ENCODE measurements around the gene FILIP1L. TPM values are rescaled to one million over a fixed set of nuclear protein-coding genes. Genes with fewer than 3 reads are reported as not detected.

The FILIP1L gene
- total and polyA plus RNA-seq, 12 donors, result 5.3 to 33.2 (median 17.4) TPM

DNA sequence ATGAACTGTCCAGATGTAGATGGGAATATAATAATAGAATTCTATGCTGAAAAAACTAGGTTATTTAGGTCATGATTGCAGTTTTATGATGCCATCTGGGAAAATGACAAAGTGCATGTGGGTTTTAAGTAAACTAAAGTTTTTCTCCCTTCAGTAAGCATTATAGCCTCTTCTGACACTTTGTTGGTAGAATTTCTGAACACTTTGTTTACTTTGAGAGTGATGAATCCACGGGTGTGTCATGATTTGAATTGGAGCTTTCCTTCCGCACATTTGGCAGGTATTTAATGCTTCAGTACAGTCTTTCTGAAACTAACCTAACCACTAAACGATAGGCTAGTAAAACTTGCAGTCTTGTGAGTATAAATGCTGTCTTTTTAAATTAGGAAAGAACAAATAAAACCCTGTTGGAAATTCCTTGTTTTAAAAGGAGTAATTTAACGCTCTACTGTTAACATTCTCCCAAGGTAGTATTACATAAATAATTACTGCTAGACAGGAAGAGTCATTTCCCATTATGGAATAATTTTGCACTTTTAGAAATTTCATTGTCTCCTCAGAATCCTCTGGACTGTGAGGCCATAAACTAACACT, 7.0 kb downstream of the FILIP1L start:
- intact Hi-C loops (cut with DNase I), result no loop called here
- TF ChIP-seq POLR2A (IDR thresholded peaks at IDR 0.05), result no peak
- TF ChIP-seq, protein P1, sequence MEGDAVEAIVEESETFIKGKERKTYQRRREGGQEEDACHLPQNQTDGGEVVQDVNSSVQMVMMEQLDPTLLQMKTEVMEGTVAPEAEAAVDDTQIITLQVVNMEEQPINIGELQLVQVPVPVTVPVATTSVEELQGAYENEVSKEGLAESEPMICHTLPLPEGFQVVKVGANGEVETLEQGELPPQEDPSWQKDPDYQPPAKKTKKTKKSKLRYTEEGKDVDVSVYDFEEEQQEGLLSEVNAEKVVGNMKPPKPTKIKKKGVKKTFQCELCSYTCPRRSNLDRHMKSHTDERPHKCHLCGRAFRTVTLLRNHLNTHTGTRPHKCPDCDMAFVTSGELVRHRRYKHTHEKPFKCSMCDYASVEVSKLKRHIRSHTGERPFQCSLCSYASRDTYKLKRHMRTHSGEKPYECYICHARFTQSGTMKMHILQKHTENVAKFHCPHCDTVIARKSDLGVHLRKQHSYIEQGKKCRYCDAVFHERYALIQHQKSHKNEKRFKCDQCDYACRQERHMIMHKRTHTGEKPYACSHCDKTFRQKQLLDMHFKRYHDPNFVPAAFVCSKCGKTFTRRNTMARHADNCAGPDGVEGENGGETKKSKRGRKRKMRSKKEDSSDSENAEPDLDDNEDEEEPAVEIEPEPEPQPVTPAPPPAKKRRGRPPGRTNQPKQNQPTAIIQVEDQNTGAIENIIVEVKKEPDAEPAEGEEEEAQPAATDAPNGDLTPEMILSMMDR (IDR thresholded peaks at IDR 0.05), result no peak
- no peak overlapping the region for H3K4me3 ChIP-seq
- no peak overlapping the region for H3K27ac ChIP-seq
- DNase-seq, result no peak
- H3K36me3 ChIP-seq (replicated peaks in 1 of 2), result no peaks in the 10 kb centered on the region
- H3K9me3 ChIP-seq (replicated peaks in 1 of 3), result no peaks in the 10 kb centered on the region
- peaks cover 0 to 9% of the 10 kb centered on the region in 2 donors for H3K4me1 ChIP-seq (replicated peaks in 1 of 2)
- 69 to 78% (median 75%) methylated on average over 4 of the region's 4 CpGs for WGBS, 4 donors
- no peaks in the 10 kb centered on the region for H3K27me3 ChIP-seq

GRCh38 chr3:100106531-100107141, 7.7 kb downstream of the FILIP1L start:
- intact Hi-C loops (cut with DNase I), result no loop called here
- TF ChIP-seq POLR2A (IDR thresholded peaks at IDR 0.05), result no peak
- TF ChIP-seq, protein P1 (IDR thresholded peaks at IDR 0.05), result no peak
- Histone ChIP-seq H3K27ac (no peak overlapping the region), H3K9me3 (replicated peaks in 1 of 3) (no peaks in the 10 kb centered on the region), H3K4me3 (no peak overlapping the region), H3K27me3 (no peaks in the 10 kb centered on the region), H3K36me3 (replicated peaks in 1 of 2) (no peaks in the 10 kb centered on the region), H3K4me1 (replicated peaks in 1 of 2) (peaks cover 0 to 9% of the 10 kb centered on the region in 2 donors)
- no peak for DNase-seq

- Histone ChIP-seq H3K9me3 (replicated peaks in 1 of 3) (no peaks in the 10 kb centered on the region), H3K4me1 (replicated peaks in 1 of 2) (peaks cover 0 to 9% of the 10 kb centered on the region in 2 donors), H3K27me3 (no peaks in the 10 kb centered on the region), H3K36me3 (replicated peaks in 1 of 2) (no peaks in the 10 kb centered on the region), H3K4me3 (no peak overlapping the region), H3K27ac (no peak overlapping the region)
- intact Hi-C loops (cut with DNase I), result no loop called here
- TF ChIP-seq, protein P1 (IDR thresholded peaks at IDR 0.05), result no peak
- TF ChIP-seq POLR2A (IDR thresholded peaks at IDR 0.05), result no peak
- DNase-seq, result no peak
Observed at GRCh38 chr3:100106094-100106493, 8.2 kb downstream of the FILIP1L start.

- no peaks in the 10 kb centered on the region for H3K9me3 ChIP-seq (replicated peaks in 1 of 3)
- no peak overlapping the region for H3K4me3 ChIP-seq
- intact Hi-C loops (cut with DNase I), result no loop called here
- TF ChIP-seq, protein P1 (IDR thresholded peaks at IDR 0.05), result no peak
- TF ChIP-seq POLR2A (IDR thresholded peaks at IDR 0.05), result no peak
- no peaks in the 10 kb centered on the region for H3K27me3 ChIP-seq
- WGBS, 4 donors, result 81 to 95% (median 89%) methylated on average over 1 of the region's 1 CpG
- H3K4me1 ChIP-seq (replicated peaks in 1 of 2), result peaks cover 0 to 9% of the 10 kb centered on the region in 2 donors
- H3K36me3 ChIP-seq (replicated peaks in 1 of 2), result no peaks in the 10 kb centered on the region
- no peak overlapping the region for H3K27ac ChIP-seq
- DNase-seq, result no peak
Observed at GRCh38 chr3:100105501-100105900, 8.8 kb downstream of the FILIP1L start.

Data from adrenal gland (tissue), 12 donors.